GM12873 (cell line): ENCODE results near the gene ATRN.

ENCODE experiments used
- CTCF ChIP-seq: IDR thresholded peaks from 2 replicates; pipeline ENCODE4 v1.5.1; 2012; ENCODE audit warnings: low read depth, mild to moderate bottlenecking, moderate library complexity, low read length, control low read depth; ENCODE audit not compliant: insufficient read depth; ENCODE audit errors: missing control alignments

Gene ATRN

GRCh38 chr20:3550837-3551236, 80.0 kb downstream of the ATRN start:
- TF ChIP-seq CTCF = no peak

- TF ChIP-seq CTCF = no peak
Observed at GRCh38 chr20:3551681-3552434, 81.0 kb downstream of the ATRN start.

- TF ChIP-seq CTCF = no peak
Observed at GRCh38 chr20:3553663-3554062, 82.8 kb downstream of the ATRN start.

GRCh38 chr20:3557237-3557785, 86.5 kb downstream of the ATRN start:
- TF ChIP-seq CTCF = no peak

GRCh38 chr20:3559231-3559630, 88.4 kb downstream of the ATRN start:
- no peak for TF ChIP-seq CTCF

- TF ChIP-seq CTCF = no peak
Observed at GRCh38 chr20:3559637-3560036, 88.8 kb downstream of the ATRN start.

- TF ChIP-seq CTCF = no peak
Observed at GRCh38 chr20:3560162-3560561, 89.3 kb downstream of the ATRN start.
